Measurements from ENCODE around the gene DDIT4.

DDIT4 gene

GRCh38 chr10:72322280-72323058 lies 48.7 kb downstream of the DDIT4 start:
- no peak for DNase-seq (ENCODE audit: low spot score)
- TF ChIP-seq CTCF (IDR thresholded peaks at IDR 0.05; ENCODE audit: borderline replicate concordance, control extremely low read depth, extremely low read depth, insufficient read depth, missing control alignments): no peak
- in situ Hi-C loops (cut with MboI; ENCODE audit: low sequenced_read_pairs, unreplicated experiment): no loop called here

- DNase-seq (ENCODE audit: low spot score): no peak
- in situ Hi-C loops (cut with MboI; ENCODE audit: low sequenced_read_pairs, unreplicated experiment): no loop called here
- no peak for TF ChIP-seq CTCF (IDR thresholded peaks at IDR 0.05; ENCODE audit: borderline replicate concordance, control extremely low read depth, extremely low read depth, insufficient read depth, missing control alignments)
Observed at GRCh38 chr10:72323108-72323749, 49.5 kb downstream of the DDIT4 start.

DNA sequence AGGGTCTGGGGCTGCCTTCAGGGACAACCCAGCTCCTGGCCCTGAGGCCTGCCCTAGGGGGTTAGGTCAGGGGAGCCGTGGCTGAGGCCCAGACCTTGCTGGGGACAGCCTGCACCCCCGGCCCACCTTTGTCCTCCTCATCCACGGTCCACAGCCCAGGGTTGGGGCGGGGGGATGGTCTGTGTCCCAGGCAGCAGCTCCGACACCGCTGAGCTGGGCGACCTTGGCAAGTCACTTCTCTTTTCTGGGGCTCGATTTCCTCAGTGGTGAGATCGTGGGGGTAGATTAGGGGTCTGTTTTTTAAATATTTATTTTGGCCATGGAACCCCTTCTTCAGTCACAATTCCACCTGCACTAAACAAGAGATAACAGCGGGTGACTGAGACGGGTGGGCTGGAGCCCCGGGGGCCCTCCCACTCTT lies 50.1 kb downstream of the DDIT4 start:
- in situ Hi-C loops (cut with MboI; ENCODE audit: low sequenced_read_pairs, unreplicated experiment): no loop called here
- no peak for DNase-seq (ENCODE audit: low spot score)
- TF ChIP-seq CTCF (IDR thresholded peaks at IDR 0.05; ENCODE audit: borderline replicate concordance, control extremely low read depth, extremely low read depth, insufficient read depth, missing control alignments): no peak

All from GM13976 (cell line).